Hepatocyte (in vitro differentiated cells): Measurements from ENCODE around the gene HCN3.

Experiments
- EZH2 ChIP-seq: fragments of 200-600 bp; sonication (generic); IDR thresholded peaks from 2 replicates; pipeline ENCODE4 v1.6.1; 2016; ENCODE audit warnings: antibody characterized with exemption, mild to moderate bottlenecking, borderline replicate concordance
- TF ChIP-seq, protein P1 (sequence below): fragments of 200-600 bp; sonication (generic); IDR thresholded peaks from 2 replicates; pipeline ENCODE4 v1.5.1; 2016; ENCODE audit warnings: antibody characterized with exemption, mild to moderate bottlenecking; ENCODE audit not compliant: poor library complexity

DNA sequence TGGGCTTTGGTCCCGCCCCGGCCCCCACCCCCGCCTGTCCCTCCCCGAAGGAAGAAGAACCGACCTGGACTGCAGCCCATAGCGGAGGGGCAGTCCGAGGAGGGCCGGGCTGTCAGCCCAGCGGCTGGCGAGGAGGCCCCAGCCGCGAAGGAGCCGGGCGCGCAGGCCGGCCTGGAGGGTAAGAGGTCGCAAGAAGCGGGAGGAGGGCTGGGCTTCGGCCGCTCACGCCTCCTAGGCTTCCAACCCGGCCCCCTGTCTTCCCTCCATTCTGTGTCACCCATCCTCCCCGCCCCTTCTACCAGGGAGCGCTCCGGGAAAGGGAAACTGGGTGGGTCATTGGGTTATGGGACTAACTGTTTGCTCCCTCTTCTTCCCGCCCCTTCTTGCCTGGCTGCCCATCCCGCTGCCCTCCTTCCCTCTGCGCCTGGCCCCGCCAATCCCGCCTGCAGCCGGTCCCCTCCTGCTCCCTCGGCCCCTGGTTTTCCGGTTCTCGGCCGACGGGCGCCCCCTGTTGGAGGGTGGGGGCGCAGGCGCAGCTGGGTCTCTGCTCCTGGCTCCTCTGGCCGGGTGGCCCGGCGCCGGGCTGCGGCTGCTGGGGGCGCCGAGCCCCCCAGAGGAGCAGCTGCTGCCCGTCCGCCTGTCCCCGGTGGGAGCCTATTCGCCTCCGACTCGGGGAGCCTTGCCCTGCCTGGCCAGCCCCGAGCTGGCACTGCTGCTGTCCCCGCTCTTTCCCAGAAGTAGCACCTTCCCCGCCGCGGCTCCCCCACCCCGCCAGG is 45.9 kb downstream of the HCN3 start:
- TF ChIP-seq, protein P1, sequence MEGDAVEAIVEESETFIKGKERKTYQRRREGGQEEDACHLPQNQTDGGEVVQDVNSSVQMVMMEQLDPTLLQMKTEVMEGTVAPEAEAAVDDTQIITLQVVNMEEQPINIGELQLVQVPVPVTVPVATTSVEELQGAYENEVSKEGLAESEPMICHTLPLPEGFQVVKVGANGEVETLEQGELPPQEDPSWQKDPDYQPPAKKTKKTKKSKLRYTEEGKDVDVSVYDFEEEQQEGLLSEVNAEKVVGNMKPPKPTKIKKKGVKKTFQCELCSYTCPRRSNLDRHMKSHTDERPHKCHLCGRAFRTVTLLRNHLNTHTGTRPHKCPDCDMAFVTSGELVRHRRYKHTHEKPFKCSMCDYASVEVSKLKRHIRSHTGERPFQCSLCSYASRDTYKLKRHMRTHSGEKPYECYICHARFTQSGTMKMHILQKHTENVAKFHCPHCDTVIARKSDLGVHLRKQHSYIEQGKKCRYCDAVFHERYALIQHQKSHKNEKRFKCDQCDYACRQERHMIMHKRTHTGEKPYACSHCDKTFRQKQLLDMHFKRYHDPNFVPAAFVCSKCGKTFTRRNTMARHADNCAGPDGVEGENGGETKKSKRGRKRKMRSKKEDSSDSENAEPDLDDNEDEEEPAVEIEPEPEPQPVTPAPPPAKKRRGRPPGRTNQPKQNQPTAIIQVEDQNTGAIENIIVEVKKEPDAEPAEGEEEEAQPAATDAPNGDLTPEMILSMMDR: peak; percentile 98
- TF ChIP-seq EZH2: no peak
